HG03045 (cell line): ENCODE measurements around the gene SULT1A4.
"Not testable (repeated sequence)": the region's sequence is repeated elsewhere in the genome, so short reads cannot be mapped to it uniquely, and the experiment has no call there.

Experiments
- ATAC-seq: cut with Tn5 transposase; IDR thresholded peaks from one replicate; pipeline ENCODE4 v1.9.1; 2021; ENCODE audit warnings: mild to moderate bottlenecking, moderate library complexity; ENCODE audit not compliant: unreplicated experiment

The SULT1A4 gene

DNA sequence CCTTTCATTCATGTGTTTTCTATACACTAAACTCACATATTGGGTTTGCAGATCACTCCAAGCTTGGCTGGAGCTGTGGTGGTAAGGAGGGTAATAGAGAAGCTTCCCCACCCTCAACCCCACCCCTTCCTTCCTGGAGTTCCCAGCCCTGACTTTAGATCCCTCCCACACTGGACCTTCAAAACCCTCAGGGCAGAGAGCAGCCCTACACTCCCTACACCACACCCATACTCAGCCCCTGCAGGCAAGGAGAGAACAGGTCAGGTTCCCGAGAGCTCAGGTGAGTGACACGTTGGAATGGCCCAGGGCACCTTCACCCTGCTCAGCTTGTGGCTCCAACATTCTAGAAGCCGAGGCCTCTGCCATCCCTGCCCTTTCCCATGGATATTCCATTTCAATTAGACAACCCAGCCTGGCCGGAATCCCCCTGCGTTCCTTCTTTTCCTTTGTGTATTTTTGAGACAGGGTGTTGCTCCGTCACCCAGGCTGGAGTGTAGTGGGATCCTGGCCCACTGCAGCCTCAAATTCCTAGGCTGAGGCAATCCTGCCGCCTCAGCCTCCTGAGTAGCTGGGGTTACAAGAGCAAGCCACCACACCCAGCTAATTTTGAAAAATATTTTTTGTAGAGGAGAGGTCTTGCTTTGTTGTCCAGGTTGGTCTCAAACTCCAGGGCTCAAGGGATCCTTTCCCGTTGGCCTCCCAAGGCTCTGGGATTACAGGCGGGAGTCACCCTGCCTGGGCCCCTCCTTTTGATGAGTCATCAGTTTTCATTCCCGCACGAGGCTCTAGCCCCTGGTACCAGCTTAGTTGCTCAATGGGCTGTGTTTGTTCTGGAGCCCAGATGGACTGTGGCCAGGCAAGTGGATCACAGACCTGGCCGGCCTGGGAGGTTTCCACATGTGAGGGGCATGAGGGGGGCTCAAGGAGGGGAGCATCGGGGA is at the start of gene SULT1A4:
TSS of gene SULT1A4 (plus strand) at position 208 of the 941 bp plus-strand sequence. CDS start 1,473 bp downstream, outside the sequence.
- not testable (repeated sequence) for ATAC-seq

DNA sequence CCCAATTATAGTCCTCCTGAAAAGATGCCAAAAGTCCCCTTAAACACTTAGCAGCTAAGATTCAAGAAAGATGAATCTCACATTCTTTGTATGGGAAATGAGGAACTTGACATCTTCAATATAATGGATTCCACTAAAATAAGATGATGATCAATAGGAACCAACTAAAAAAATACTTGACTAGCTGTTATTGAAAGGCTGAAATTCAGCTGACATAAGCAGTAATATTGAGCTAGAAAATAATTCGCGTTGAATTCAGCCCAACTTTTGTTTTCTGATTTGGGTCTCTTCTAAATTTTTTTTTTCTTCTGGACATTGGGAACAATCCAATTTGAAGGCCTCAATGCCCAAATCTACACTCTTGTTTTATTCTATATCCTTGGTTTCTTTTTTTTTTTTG is 36.1 kb upstream of the SULT1A4 start:
- not testable (repeated sequence) for ATAC-seq

DNA sequence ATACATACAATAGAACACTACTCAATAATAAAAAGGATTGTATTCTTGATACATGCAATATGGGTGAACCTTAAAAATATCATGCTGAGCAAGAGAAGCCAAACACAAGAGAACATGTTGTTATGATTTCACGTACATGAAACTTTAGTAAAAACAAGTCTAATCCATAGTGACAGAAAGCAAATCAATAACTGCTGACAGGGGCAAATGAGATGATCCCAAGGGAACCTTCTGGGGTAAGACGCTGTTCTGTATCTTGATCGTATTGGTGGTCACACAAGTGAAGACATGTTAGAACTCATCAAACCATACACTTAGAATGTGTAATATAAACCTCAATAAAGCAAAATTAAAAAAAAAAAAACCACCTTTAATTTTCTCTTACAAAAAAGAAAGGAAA is 34.3 kb upstream of the SULT1A4 start:
- ATAC-seq, result not testable (repeated sequence)

DNA sequence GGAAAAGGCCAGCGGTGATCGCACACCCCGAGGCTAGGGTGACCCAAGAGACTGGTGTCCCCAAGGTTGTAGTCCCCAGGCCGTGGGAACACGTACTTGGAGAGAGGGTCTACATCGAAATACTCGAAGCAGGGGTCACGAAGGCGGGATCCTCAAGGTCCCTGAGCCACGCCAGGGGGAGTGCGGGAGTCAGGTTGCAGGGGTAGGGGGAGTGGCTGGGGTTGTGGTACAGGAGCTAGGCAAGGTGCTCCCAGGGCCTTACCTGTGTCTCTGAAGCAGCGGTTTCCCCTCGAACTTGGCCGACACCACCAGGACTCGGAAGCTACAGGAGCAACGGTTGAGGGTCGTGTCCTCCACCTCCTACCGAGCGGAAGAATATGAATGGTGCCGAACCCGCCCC is 6.0 kb upstream of the SULT1A4 start:
- peak; percentile 3 for ATAC-seq

DNA sequence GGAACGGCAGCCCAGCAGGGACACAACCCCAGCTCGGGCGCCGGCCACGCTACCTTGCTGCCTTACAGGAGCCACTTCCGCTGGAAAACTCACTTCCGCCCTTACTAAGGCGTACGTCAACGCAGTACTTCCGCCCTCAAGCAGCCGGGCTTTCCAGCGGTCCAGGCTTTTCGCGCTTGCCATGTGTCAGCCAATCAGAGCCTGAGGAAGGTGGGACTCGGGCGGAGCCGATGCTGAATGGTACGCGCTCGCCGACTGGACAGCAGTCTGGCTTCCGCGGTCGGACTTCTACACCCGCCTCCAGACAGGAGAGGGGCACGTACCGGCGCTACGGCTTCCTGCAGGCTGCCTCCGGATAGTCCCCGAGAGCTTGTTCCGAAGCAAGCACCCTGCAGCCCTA is 5.4 kb upstream of the SULT1A4 start, which contains the start of the genes BOLA2 and SLX1B:
TSS of gene BOLA2 (minus strand) at position 83 of the 400 bp plus-strand sequence. CDS start 98 bp downstream, outside the sequence.
TSS of gene SLX1B (plus strand) at position 265 of the 400 bp plus-strand sequence.
- ATAC-seq, result peak; percentile 80

DNA sequence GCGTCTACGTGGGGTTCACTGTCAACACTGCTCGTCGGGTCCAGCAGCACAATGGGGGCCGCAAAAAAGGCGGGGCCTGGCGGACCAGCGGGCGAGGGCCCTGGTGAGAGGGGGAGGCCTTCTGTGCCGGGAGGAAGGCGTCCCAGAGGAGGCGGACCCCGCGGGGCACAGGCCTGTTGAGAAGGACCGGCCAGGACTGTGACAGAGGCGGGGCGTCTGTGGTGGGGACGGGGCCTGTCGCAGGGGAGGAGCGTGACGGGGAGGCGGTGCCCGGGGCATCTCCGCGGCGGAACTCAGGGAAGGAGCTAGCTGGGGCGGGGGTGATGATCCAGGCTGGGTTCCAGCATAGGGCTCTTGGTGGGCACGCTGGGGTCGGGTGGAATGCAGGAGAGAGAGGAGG is 4.9 kb upstream of the SULT1A4 start:
- ATAC-seq, result peak; percentile 66

DNA sequence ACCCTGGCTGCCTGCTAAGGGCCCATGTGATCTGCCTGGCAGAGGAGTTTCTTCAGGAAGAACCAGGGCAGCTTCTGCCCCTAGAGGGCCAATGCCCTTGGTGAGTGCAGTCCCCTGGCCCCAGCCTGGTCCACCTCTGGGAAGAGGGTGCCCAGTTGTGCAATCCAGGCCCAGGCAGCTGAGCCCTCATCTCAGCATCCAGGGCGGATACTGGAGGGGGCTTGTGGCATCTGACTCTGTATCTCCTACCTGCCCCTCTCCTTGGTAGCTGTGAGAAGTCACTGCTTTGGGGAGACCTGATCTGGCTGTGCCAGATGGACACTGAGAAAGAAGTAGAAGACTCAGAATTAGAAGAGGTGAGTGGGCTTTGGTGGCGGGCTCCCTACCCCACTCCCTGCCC is 2.1 kb upstream of the SULT1A4 start:
- ATAC-seq, result not testable (repeated sequence)

DNA sequence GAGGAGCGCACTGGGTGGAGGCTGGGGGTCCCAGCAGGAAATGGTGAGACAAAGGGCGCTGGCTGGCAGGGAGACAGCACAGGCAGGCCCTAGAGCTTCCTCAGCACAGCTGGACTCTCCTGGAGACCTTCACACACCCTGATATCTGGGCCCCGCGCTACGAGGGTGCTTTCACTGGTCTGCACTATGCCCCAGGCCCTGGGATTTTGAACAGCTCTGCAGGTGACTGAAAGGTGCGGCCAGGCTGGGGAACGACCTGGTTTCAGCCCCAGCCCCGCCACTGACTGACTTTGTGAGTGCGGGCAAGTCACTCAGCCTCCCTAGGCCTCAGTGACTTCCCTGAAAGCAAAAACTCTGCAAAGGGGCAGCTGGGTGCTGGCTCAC is 926 bp downstream of the SULT1A4 start:
- not testable (repeated sequence) for ATAC-seq

DNA sequence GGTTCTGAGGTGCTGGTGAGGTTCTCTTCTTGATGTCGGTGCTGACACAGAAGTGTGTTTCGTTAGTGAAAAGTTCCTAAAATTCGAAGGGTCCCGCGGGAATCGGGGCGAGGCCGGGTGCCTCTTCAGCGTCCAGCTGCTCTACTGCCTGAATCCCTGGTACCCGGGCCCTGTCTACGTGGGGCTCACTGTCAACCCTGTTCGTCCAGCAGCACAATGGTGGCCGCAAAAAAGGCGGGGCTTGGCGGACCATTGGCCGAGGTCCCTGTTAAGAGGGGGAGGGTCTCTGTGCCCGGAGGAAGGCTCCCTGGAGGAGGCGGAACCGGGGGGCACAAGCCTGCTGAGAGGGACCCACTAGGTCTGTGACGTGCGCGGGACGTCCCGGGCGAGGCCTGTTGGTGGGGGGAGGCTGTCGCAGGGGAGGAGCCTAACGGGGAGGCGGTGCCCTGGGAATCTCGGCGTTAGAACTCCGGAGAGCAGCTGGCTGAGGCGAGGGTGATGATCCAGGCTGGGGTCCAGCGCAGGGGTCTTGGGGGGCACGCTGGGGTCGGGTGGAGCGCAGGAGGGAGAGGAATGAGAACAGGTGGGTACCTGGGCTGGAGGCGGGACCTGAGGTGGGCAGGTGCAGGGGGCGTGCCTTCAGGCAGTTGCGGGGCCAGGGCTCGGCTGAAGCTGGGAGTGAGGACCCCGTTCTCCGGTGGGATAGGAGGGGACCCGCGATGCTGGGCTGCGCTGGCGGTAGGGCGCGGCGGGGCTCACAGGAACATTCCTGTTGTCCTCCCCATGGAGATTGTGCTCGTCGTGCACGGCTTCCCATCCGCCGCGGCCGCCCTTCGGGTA is 6.5 kb downstream of the SULT1A4 start:
- not testable (repeated sequence) for ATAC-seq

DNA sequence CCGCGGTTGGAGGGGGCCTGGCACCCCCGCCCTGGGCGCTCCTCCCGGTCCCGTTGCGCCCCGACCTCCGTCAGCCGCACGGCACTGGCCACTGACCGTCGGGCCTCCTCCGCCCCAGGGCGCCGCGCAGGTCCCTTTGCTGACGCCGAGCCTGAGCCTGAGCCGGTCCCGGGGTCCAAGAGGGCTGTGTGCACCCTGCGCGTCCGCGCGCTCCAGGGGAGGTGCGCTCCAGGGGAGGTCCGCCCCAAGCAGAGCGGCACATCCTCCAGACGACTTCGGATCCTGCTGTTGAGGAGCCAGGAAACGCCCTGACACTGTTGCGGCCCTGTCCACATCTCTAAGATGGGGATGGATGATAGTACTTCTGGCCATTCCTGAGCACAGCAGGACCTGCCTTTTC is 7.2 kb downstream of the SULT1A4 start:
- not testable (repeated sequence) for ATAC-seq

DNA sequence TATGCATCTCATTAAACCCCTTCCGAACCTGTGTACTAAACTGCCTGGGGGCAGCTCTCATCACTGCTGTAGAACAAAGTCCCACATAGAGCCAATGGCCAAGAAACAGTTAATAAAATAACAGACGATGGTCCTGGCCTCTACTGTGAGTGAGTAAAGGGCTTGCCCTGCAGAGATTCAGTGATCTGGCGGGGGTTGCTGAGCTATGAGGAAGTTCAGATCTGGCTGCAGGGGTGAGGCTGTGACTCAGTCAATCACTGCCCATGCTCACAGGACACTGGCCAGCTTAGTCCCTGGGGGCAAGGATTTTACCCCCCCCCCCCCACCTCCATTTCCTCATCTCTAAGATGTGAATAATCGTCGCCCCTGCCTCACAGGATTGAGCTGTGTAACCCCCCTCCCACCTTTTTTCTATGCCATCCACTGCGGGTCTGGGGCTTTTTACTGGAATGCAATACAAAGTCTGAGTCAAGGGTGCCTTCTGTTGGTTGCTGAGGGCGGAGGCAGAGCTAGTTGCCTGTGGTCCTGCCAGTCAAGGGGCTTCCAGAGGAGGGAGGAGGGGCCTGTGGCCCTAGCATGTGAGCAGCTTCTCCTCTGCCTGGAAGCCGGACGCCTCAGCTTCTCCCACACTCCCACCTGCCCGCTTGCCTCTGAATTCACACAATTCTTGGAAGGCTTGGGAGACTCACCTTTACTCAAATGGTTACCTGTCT is 8.1 kb downstream of the SULT1A4 start:
- ATAC-seq, result not testable (repeated sequence)

DNA sequence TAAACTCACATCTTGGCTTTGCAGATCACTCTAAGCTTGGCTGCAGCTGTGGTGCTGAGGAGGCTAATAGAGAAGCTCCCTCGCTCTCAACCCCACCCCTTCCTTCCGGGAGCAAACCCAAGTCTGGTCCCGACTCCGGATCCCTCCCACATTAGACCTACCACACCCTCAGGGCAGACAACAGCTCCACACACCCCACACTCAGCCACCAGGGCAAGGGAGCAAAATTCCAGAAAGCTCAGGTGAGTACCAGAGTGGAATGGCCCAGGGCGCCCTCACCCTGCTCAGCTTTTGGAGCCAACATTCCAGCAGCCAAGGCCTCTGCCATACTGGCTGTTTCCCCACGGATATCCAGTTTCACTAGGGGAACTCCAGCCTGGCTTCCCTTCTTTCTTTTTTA is 9.9 kb downstream of the SULT1A4 start:
- ATAC-seq, result not testable (repeated sequence)

DNA sequence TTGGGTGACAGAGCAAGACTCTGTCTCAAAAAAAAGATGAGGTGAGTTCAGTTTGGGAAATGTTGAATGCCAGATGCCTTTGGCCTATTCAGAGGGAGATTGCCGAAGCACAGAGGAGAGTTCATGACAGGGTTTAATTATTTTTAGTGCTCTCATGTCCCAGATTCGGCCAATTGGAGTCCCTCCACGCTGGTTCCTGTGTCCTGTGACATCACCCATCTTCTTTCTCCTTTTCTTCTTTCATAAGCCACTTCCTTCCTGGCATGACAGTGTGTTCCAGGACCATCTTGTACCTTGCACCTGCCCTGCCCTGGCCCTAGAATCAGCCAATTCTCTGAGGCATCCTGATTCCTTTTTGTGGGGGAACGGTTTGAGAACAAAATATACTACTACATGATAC is 12.4 kb downstream of the SULT1A4 start:
- ATAC-seq, result not testable (repeated sequence)

DNA sequence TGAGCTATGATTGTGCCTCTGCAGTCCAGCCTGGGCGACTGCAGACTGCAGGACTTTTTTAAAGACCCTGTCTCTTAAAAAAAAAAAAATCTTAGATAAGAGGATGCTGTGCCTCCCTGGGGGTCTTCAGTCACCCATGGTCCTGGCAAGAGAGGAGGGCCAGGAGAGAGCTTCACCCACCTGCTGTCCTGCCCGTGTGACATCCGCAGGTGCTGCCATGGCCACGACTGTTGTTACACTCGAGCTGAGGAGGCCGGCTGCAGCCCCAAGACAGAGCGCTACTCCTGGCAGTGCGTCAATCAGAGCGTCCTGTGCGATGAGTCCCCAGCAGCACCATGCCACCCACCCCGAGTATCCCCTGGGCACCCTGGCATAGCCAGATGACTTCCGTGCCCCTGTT is 22.6 kb downstream of the SULT1A4 start:
- ATAC-seq, result not testable (repeated sequence)

DNA sequence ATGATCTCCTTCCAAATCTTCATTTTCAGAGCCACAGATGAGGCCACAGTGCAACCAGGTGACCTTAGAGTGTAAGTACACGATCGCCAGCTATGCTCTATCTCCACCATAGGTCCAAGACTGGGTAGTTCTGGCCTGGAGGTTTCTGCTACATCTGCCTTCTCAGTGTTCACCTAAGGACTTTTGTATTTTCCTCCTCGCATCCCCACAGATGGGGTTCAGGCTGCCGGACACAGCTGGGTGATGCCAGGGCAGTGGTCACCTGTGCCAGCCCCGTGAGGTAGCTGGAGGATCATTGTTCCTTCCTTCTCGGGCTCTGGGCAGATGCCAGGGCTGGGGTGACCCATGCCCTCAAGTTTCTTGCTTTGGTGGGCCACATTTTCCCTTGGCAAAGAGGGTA is 46.6 kb downstream of the SULT1A4 start, which contains the start of gene NPIPB12:
TSS of gene NPIPB12 (minus strand) at position 101 of the 400 bp plus-strand sequence.
- not testable (repeated sequence) for ATAC-seq
